GM13976 (cell line): ENCODE data around the gene NOC4L.
"Not testable (repeated sequence)": the region's sequence is repeated elsewhere in the genome, so short reads cannot be mapped to it uniquely, and the experiment has no call there.

Source experiments
- DNase-seq: peaks from one replicate; pipeline ENCODE4 v3.0.0; 2012; ENCODE audit warnings: low spot score
- CTCF ChIP-seq: IDR thresholded peaks from 2 replicates; pipeline ENCODE4 v1.5.1; 2012; ENCODE audit warnings: borderline replicate concordance, mild to moderate bottlenecking; ENCODE audit not compliant: insufficient read depth; ENCODE audit errors: extremely low read depth, missing control alignments, control extremely low read depth
- in situ Hi-C: fragments of 300-500 bp; cut with MboI; formaldehyde crosslinking; loops from one replicate; pipeline ENCODE4 v1.12.0; 2022; ENCODE audit warnings: low sequenced_read_pairs, mixed read lengths, inconsistent platforms; ENCODE audit not compliant: unreplicated experiment

The NOC4L gene

GRCh38 chr12:132131229-132131628, 13.0 kb upstream of the NOC4L start:
- no peak for TF ChIP-seq CTCF
- in situ Hi-C loops: no loop called here
- no peak for DNase-seq

GRCh38 chr12:132131952-132132351, 12.3 kb upstream of the NOC4L start:
- no peak for TF ChIP-seq CTCF
- in situ Hi-C loops: no loop called here
- no peak for DNase-seq

GRCh38 chr12:132132609-132133430, 11.4 kb upstream of the NOC4L start:
- no peak for DNase-seq
- in situ Hi-C loops: no loop called here
- TF ChIP-seq CTCF: no peak

GRCh38 chr12:132133952-132134652, 10.2 kb upstream of the NOC4L start:
- DNase-seq: no peak
- in situ Hi-C loops: no loop called here
- no peak for TF ChIP-seq CTCF

GRCh38 chr12:132134653-132135183, 9.5 kb upstream of the NOC4L start:
- not testable (repeated sequence) for DNase-seq

GRCh38 chr12:132136226-132136625, 8.0 kb upstream of the NOC4L start:
- DNase-seq, in situ Hi-C loops: not testable (repeated sequence)

More at GRCh38 chr12:132134653-132135183, 9.5 kb upstream of the NOC4L start:
- in situ Hi-C loops: not testable (repeated sequence)

- TF ChIP-seq CTCF: no peak
- DNase-seq: no peak
- in situ Hi-C loops: no loop called here
Observed at GRCh38 chr12:132137483-132138125, 6.7 kb upstream of the NOC4L start.
